OCI-LY1 (cell line): ENCODE measurements around the gene NAA35.

Experiments
- H2AFZ ChIP-seq: fragments of 200-600 bp; sonication (generic), shearing (Covaris generic); 2 replicates; pipeline ENCODE4 v1.6.0; 2014; ENCODE audit warnings: antibody characterized with exemption, mild to moderate bottlenecking, low read length
- H3F3A ChIP-seq: fragments of 200-600 bp; sonication (generic), shearing (Covaris generic); 2 replicates; pipeline ENCODE4 v1.6.0; 2014; ENCODE audit warnings: mild to moderate bottlenecking, antibody characterized with exemption, low read length, moderate library complexity; ENCODE audit not compliant: insufficient read depth
- H3K27ac ChIP-seq: fragments of 200-600 bp; sonication (generic); 2 replicates; pipeline ENCODE4 v1.5.1; 2014; ENCODE audit warnings: low read length, mixed run types, mild to moderate bottlenecking, low read depth; ENCODE audit not compliant: poor library complexity, severe bottlenecking
- H3K27me3 ChIP-seq: fragments of 200-600 bp; sonication (generic); 2 replicates; pipeline ENCODE4 v1.6.0; 2014; ENCODE audit warnings: antibody characterized with exemption, mild to moderate bottlenecking, low read length, moderate library complexity; ENCODE audit not compliant: insufficient read depth
- H3K36me3 ChIP-seq: fragments of 200-600 bp; sonication (generic); 2 replicates; pipeline ENCODE4 v1.6.1; 2014; ENCODE audit warnings: mild to moderate bottlenecking, antibody characterized with exemption, low read length, moderate library complexity, mixed read lengths; ENCODE audit not compliant: insufficient read depth
- H3K4me1 ChIP-seq: fragments of 200-600 bp; sonication (generic); 2 replicates; pipeline ENCODE4 v1.5.1; 2014; ENCODE audit warnings: mild to moderate bottlenecking, low read length, moderate library complexity; ENCODE audit not compliant: insufficient read depth, severe bottlenecking
- H3K4me2 ChIP-seq: fragments of 200-600 bp; sonication (generic), shearing (Covaris generic); 2 replicates; pipeline ENCODE4 v1.6.1; 2014; ENCODE audit warnings: low read length
- H3K4me3 ChIP-seq: fragments of 200-600 bp; sonication (generic); 2 replicates; pipeline ENCODE4 v1.5.1; 2014; ENCODE audit warnings: low read length, low read depth, mild to moderate bottlenecking, mixed read lengths; ENCODE audit not compliant: poor library complexity, severe bottlenecking
- H3K79me2 ChIP-seq: fragments of 200-600 bp; shearing (Covaris generic); 2 replicates; pipeline ENCODE4 v1.6.1; 2016; ENCODE audit warnings: mixed run types, low read length, mixed read lengths; ENCODE audit not compliant: insufficient read depth
- H3K9ac ChIP-seq: fragments of 200-600 bp; sonication (generic), shearing (Covaris generic); 2 replicates; pipeline ENCODE4 v1.6.1; 2014; ENCODE audit warnings: mild to moderate bottlenecking, low read length, mixed read lengths
- H3K9me2 ChIP-seq: fragments of 200-600 bp; sonication (generic), shearing (Covaris generic); 2 replicates; pipeline ENCODE4 v1.6.1; 2014; ENCODE audit warnings: low read depth, mild to moderate bottlenecking, low read length, mixed read lengths
- H3K9me3 ChIP-seq: fragments of 200-600 bp; shearing (Covaris generic); 2 replicates; pipeline ENCODE4 v1.6.1; 2014; ENCODE audit warnings: low read length, mixed read lengths
- H4K20me1 ChIP-seq: fragments of 200-600 bp; sonication (generic), shearing (Covaris generic); 2 replicates; pipeline ENCODE4 v1.6.0; 2016; ENCODE audit warnings: mild to moderate bottlenecking, low read length; ENCODE audit not compliant: insufficient read depth
- EZH2 ChIP-seq: fragments of 200-600 bp; sonication (generic), shearing (Covaris generic); IDR thresholded peaks from 2 replicates; pipeline ENCODE4 v1.8.0; 2017; ENCODE audit warnings: borderline replicate concordance, mixed run types, mild to moderate bottlenecking, antibody characterized with exemption, low read length, moderate library complexity, mixed read lengths
- TF ChIP-seq, protein P1 (sequence below): fragments of 200-600 bp; sonication (generic), shearing (Covaris generic); IDR thresholded peaks from 2 replicates; pipeline ENCODE4 v1.5.1; 2017; ENCODE audit warnings: mild to moderate bottlenecking, antibody characterized with exemption, low read length, moderate library complexity, mixed read lengths

Gene NAA35

DNA sequence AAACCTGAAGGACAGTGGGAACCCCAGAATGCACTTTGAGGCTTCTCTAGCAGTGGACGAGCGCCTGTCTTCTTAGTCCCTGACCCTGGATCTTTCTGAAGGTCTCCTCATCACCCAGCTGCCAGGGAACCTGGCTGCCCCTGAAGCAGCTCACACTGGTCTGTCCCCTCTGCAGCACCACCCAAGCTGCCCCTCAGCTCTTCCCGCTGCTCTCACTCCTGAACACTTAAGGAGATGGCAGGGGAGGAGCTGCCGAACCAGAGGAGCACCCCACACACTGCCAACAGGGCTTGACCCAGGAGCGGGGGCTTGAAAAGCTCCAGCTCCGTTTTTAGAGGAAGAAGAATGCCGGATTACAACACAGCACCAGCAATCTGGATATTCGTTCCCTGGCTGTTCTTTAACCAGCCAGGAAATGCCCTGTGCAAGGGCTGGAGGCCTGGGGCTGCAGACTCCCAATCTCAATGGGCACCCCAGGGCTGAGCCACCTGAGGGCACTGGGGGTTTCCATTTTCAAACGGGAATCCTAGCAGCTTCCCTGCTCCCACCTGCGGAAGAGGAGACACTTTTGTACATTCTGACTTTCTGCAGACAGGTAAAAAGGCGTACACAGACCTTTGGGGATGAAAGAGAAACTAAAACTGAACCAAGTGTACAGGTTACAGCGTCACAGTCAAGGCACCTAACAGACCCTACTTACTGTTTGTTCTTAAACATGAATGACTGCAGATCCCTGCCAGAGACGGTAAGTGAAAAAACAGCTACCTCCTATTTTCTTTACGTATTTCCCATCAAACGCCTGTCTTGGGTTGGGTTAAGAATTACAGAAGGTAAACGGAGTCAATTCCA is 122.1 kb downstream of the NAA35 start:
- H3K4me3 ChIP-seq = no peak overlapping the region
- no peaks in the 10 kb centered on the region for H3K9me2 ChIP-seq
- H3K27ac ChIP-seq = no peak overlapping the region
- H3F3A ChIP-seq = no peaks in the 10 kb centered on the region
- H3K4me2 ChIP-seq = no peak overlapping the region
- H3K79me2 ChIP-seq = no peaks in the 10 kb centered on the region
- no peak overlapping the region for H2AFZ ChIP-seq
- no peak overlapping the region for H3K9ac ChIP-seq
- H3K4me1 ChIP-seq = no peaks in the 10 kb centered on the region
- no peak for TF ChIP-seq EZH2
- TF ChIP-seq, protein P1, sequence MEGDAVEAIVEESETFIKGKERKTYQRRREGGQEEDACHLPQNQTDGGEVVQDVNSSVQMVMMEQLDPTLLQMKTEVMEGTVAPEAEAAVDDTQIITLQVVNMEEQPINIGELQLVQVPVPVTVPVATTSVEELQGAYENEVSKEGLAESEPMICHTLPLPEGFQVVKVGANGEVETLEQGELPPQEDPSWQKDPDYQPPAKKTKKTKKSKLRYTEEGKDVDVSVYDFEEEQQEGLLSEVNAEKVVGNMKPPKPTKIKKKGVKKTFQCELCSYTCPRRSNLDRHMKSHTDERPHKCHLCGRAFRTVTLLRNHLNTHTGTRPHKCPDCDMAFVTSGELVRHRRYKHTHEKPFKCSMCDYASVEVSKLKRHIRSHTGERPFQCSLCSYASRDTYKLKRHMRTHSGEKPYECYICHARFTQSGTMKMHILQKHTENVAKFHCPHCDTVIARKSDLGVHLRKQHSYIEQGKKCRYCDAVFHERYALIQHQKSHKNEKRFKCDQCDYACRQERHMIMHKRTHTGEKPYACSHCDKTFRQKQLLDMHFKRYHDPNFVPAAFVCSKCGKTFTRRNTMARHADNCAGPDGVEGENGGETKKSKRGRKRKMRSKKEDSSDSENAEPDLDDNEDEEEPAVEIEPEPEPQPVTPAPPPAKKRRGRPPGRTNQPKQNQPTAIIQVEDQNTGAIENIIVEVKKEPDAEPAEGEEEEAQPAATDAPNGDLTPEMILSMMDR = no peak
- no peaks in the 10 kb centered on the region for H3K36me3 ChIP-seq
- no peaks in the 10 kb centered on the region for H3K9me3 ChIP-seq
- H4K20me1 ChIP-seq = no peaks in the 10 kb centered on the region
- no peaks in the 10 kb centered on the region for H3K27me3 ChIP-seq

DNA sequence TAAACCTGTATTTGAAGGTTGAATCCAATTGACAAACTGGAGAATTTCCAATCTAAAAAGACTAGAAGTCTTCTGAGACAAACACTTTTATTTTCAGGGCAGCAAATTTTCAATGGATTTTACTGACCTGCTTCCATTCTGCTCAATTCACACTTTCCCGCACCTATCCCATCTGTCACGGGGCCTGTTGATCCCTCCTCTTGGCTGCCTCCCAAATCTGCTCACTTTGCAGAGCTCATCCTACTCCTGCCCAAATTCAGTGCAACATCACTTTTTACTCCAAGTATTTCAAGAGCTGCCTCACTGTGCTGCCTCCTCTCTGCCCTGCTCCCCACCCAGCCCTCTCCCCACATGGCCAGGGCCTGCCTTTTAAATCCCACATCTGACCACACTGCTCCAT is 123.3 kb downstream of the NAA35 start:
- H3K4me2 ChIP-seq = no peak overlapping the region
- no peak overlapping the region for H3K9ac ChIP-seq
- no peak overlapping the region for H3K27ac ChIP-seq
- no peaks in the 10 kb centered on the region for H3K9me3 ChIP-seq
- H3F3A ChIP-seq = no peaks in the 10 kb centered on the region
- H3K27me3 ChIP-seq = no peaks in the 10 kb centered on the region
- H3K4me1 ChIP-seq = no peaks in the 10 kb centered on the region
- H4K20me1 ChIP-seq = no peaks in the 10 kb centered on the region
- no peak for TF ChIP-seq EZH2
- TF ChIP-seq, protein P1 = no peak
- no peak overlapping the region for H3K4me3 ChIP-seq
- H3K79me2 ChIP-seq = no peaks in the 10 kb centered on the region
- no peaks in the 10 kb centered on the region for H3K9me2 ChIP-seq
- no peak overlapping the region for H2AFZ ChIP-seq
- no peaks in the 10 kb centered on the region for H3K36me3 ChIP-seq

- H3K27ac ChIP-seq = no peak overlapping the region
- no peaks in the 10 kb centered on the region; the same call in 1 of the 2 replicates for H3K27me3 ChIP-seq
- no peak overlapping the region for H3K9ac ChIP-seq
- no peak overlapping the region for H3K4me3 ChIP-seq
- H3K4me2 ChIP-seq = no peak overlapping the region
- H3K4me1 ChIP-seq = no peaks in the 10 kb centered on the region
- no peaks in the 10 kb centered on the region for H3K9me2 ChIP-seq
- TF ChIP-seq, protein P1 = no peak
- TF ChIP-seq EZH2 = no peak
- no peaks in the 10 kb centered on the region for H3F3A ChIP-seq
- H2AFZ ChIP-seq = no peak overlapping the region
- no peaks in the 10 kb centered on the region for H3K9me3 ChIP-seq
- no peaks in the 10 kb centered on the region for H3K36me3 ChIP-seq
- H3K79me2 ChIP-seq = no peaks in the 10 kb centered on the region
- H4K20me1 ChIP-seq = no peaks in the 10 kb centered on the region
Measured at GRCh38 chr9:86069206-86069869, 128.4 kb downstream of the NAA35 start.
